HG02973 (cell line): Measurements from ENCODE around the gene LRRC57.

ENCODE experiments used
- ATAC-seq: cut with Tn5 transposase; IDR thresholded peaks from one replicate; pipeline ENCODE4 v1.9.1; 2021; ENCODE audit warnings: moderate library complexity; ENCODE audit not compliant: unreplicated experiment

LRRC57 gene

DNA sequence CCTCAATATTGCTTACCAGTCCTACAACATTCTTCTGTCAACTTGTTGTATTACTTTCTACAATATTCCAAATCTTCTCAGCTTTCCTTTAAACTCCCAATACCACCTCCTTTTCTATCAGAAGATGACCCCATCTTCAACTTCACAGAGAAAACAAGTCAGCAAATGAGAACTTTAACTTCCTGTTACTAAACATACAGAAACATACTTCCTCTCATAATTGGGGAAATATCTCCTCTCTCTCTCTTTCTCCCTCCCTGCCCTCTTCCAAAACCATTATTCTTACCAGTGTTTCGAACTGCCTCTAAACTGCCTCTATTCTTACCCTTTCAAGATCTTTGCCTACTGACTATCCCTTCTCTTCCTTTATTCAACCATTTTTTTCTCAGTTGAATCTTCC is 54.9 kb downstream of the LRRC57 start:
- no peak for ATAC-seq

GRCh38 chr15:42491539-42492225 is 56.9 kb downstream of the LRRC57 start:
- ATAC-seq: no peak

GRCh38 chr15:42490671-42491538 is 57.7 kb downstream of the LRRC57 start, which contains the start of gene ZNF106:
ZNF106 (minus strand) TSS chr15:42491141; CDS start chr15:42472289, 18,852 bp downstream.
- ATAC-seq: peak; percentile 40

DNA sequence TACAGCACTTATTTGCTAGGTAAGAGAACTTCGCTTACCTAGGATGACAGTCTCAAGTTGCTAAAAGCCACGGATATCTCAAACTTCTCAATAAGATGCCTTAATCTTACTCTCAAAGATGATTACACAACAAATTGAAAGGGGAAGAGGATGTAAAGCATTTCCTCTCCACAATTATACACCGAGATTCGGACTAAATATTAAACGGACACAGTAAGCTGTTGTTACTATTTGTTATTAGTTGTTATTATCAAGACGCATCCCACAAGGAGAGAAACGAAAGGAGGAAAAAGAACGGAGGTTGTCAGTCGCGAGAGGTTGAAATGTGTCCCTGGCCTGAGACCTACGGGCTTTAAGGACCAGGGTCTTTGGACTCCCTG is 58.3 kb downstream of the LRRC57 start:
- no peak for ATAC-seq
